Calu3 (cell line): ENCODE measurements around the gene ALK. TPM values are rescaled to one million over a fixed set of nuclear protein-coding genes. Genes with fewer than 3 reads are reported as not detected.

Source experiments
- BruUV-seq: library from RNA; stranded (reverse); fragments of 400-500 nt; replicated peaks from 2 replicates; lab custom pipeline; 2021; lab: Mats Ljungman, UMichigan
- CTCF ChIA-PET: fragments of 300-600 bp; sonication (Branson Sonifier 250); formaldehyde crosslinking; loops from one replicate; lab custom pipeline; 2022; ENCODE audit warnings: antibody characterized with exemption; lab: Charles Lee
- DNase-seq: peaks from one replicate; pipeline ENCODE4 v3.0.0; 2022
- H3K27ac Mint-ChIP-seq: one replicate; pipeline ENCODE4 v1.8.0; 2022; ENCODE audit warnings: mixed read lengths; ENCODE audit not compliant: unreplicated experiment
- H3K27me3 Mint-ChIP-seq: one replicate; pipeline ENCODE4 v1.8.0; 2022; ENCODE audit warnings: mixed read lengths; ENCODE audit not compliant: unreplicated experiment
- H3K36me3 Mint-ChIP-seq: one replicate; pipeline ENCODE4 v1.8.0; 2022; ENCODE audit warnings: mild to moderate bottlenecking, moderate library complexity, mixed read lengths; ENCODE audit not compliant: insufficient read depth, unreplicated experiment
- H3K4me1 Mint-ChIP-seq: one replicate; pipeline ENCODE4 v1.8.0; 2022; ENCODE audit warnings: mild to moderate bottlenecking, low read depth, mixed read lengths; ENCODE audit not compliant: unreplicated experiment
- H3K4me3 Mint-ChIP-seq: one replicate; pipeline ENCODE4 v1.8.0; 2022; ENCODE audit warnings: mild to moderate bottlenecking, low read depth, moderate library complexity, mixed read lengths; ENCODE audit not compliant: unreplicated experiment
- H3K9me3 Mint-ChIP-seq: one replicate; pipeline ENCODE4 v1.8.0; 2022; ENCODE audit warnings: low read depth, mixed read lengths; ENCODE audit not compliant: unreplicated experiment
- CTCF ChIP-seq: fragments of 200-600 bp; IDR thresholded peaks from one replicate; pipeline ENCODE4 v1.8.0; 2022; ENCODE audit warnings: antibody characterized with exemption; ENCODE audit not compliant: unreplicated experiment
- intact Hi-C: fragments of 100-400 bp; cut with micrococcal nuclease; formaldehyde crosslinking; loops from one replicate; pipeline ENCODE4 v1.10.0; 2022; ENCODE audit not compliant: unreplicated experiment
- total RNA-seq: library from RNA; stranded (reverse); gene quantifications from 2 replicates; pipeline ENCODE4 v1.2.3, GENCODE V29; 2022

The ALK gene
- total RNA-seq, 1 experiment from 2014 or later: not detected

- no peak for DNase-seq
- TF ChIP-seq CTCF: no peak
- no TSS peak for BruUV-seq
Observed at GRCh38 chr2:29610569-29610968, 310.8 kb downstream of the ALK start.

GRCh38 chr2:29607038-29607420 lies 314.4 kb downstream of the ALK start:
- Mint-ChIP-seq H3K4me3 (no peak overlapping the region), H3K27ac (no peak overlapping the region), H3K27me3 (peaks cover 73% of the 10 kb centered on the region), H3K4me1 (no peaks in the 10 kb centered on the region), H3K9me3 (no peaks in the 10 kb centered on the region), H3K36me3 (no peaks in the 10 kb centered on the region)
- BruUV-seq: no TSS peak
- no peak for DNase-seq
- CTCF ChIA-PET: no interaction called here
- intact Hi-C loops: no loop called here
- no peak for TF ChIP-seq CTCF

More at GRCh38 chr2:29610569-29610968, 310.8 kb downstream of the ALK start:
- Mint-ChIP-seq H3K36me3 (no peaks in the 10 kb centered on the region), H3K4me1 (no peaks in the 10 kb centered on the region), H3K27ac (no peak overlapping the region), H3K27me3 (peaks cover 80% of the 10 kb centered on the region), H3K4me3 (no peak overlapping the region), H3K9me3 (no peaks in the 10 kb centered on the region)
- intact Hi-C loops: no loop called here
- CTCF ChIA-PET: interaction anchor here (0.6 kb wide), 1 partner anchor 16 kb away, joined by 4 read pairs; no protein-coding TSS in a partner anchor

- H3K4me1 Mint-ChIP-seq: no peaks in the 10 kb centered on the region
- H3K4me3 Mint-ChIP-seq: no peak overlapping the region
- no TSS peak for BruUV-seq
- H3K9me3 Mint-ChIP-seq: no peaks in the 10 kb centered on the region
- intact Hi-C loops: no loop called here
- no peaks in the 10 kb centered on the region for H3K36me3 Mint-ChIP-seq
- peaks cover 73% of the 10 kb centered on the region for H3K27me3 Mint-ChIP-seq
- no peak overlapping the region for H3K27ac Mint-ChIP-seq
- CTCF ChIA-PET: no interaction called here
- no peak for DNase-seq
- TF ChIP-seq CTCF: no peak
Observed at GRCh38 chr2:29606104-29607037, 315.0 kb downstream of the ALK start.

- peaks cover 3% of the 10 kb centered on the region for H3K9me3 Mint-ChIP-seq
- no peak for DNase-seq
- intact Hi-C loops: no loop called here
- CTCF ChIA-PET: no interaction called here
- H3K4me1 Mint-ChIP-seq: no peaks in the 10 kb centered on the region
- H3K27ac Mint-ChIP-seq: no peak overlapping the region
- TF ChIP-seq CTCF: no peak
- no peaks in the 10 kb centered on the region for H3K36me3 Mint-ChIP-seq
- no TSS peak for BruUV-seq
- no peak overlapping the region for H3K4me3 Mint-ChIP-seq
- H3K27me3 Mint-ChIP-seq: peaks cover 66% of the 10 kb centered on the region
Observed at GRCh38 chr2:29603341-29603740, 318.0 kb downstream of the ALK start.
